Endodermal cell (in vitro differentiated cells): ENCODE results near the gene PPIP5K2. TPM values are rescaled to one million over a fixed set of nuclear protein-coding genes. Genes with fewer than 3 reads are reported as not detected.
"Not testable (repeated sequence)": the region's sequence is repeated elsewhere in the genome, so short reads cannot be mapped to it uniquely, and the experiment has no call there.

ENCODE experiments used
- DNase-seq: peaks from one replicate; pipeline ENCODE4 v3.0.0-alpha.2; 2017
- H3K27ac ChIP-seq: 2 replicates; pipeline ENCODE4 v1.5.1; 2013; ENCODE audit warnings: mild to moderate bottlenecking, low read depth, low read length, moderate library complexity
- H3K27me3 ChIP-seq: 2 replicates; pipeline ENCODE4 v1.6.1; 2013; ENCODE audit warnings: mild to moderate bottlenecking, low read length, moderate library complexity; ENCODE audit not compliant: insufficient read depth, control insufficient read depth, poor library complexity, severe bottlenecking
- H3K36me3 ChIP-seq: 2 replicates; pipeline ENCODE4 v1.7.0; 2013; ENCODE audit warnings: mild to moderate bottlenecking, low read length, moderate library complexity; ENCODE audit not compliant: control insufficient read depth, insufficient read depth
- H3K4me1 ChIP-seq: one replicate; pipeline ENCODE4 v1.7.0; 2013; ENCODE audit warnings: low read length; ENCODE audit not compliant: control insufficient read depth, insufficient read depth
- H3K4me3 ChIP-seq: 2 replicates; pipeline ENCODE4 v1.5.1; 2013; ENCODE audit warnings: mild to moderate bottlenecking, low read length, moderate library complexity
- H3K9ac ChIP-seq: 2 replicates; pipeline ENCODE4 v1.6.1; 2013; ENCODE audit warnings: mild to moderate bottlenecking, low read length, moderate library complexity; ENCODE audit not compliant: poor library complexity, severe bottlenecking; ENCODE audit errors: extremely low read depth
- H3K9me3 ChIP-seq: 2 replicates; pipeline ENCODE4 v1.6.1; 2013; ENCODE audit warnings: mild to moderate bottlenecking, low read length, moderate library complexity; ENCODE audit not compliant: control insufficient read depth
- H3K27ac Mint-ChIP-seq: 2 replicates; pipeline ENCODE4 v1.8.0; 2020; ENCODE audit warnings: mixed read lengths
- H3K27me3 Mint-ChIP-seq: 2 replicates; pipeline ENCODE4 v1.8.0; 2021; ENCODE audit warnings: mild to moderate bottlenecking, mixed read lengths; ENCODE audit not compliant: insufficient read depth
- H3K36me3 Mint-ChIP-seq: 2 replicates; pipeline ENCODE4 v1.8.0; 2020; ENCODE audit warnings: low read depth, mixed read lengths
- H3K4me1 Mint-ChIP-seq: 2 replicates; pipeline ENCODE4 v1.8.0; 2020; ENCODE audit warnings: mixed read lengths
- H3K4me3 Mint-ChIP-seq: 2 replicates; pipeline ENCODE4 v1.8.0; 2020; ENCODE audit warnings: mild to moderate bottlenecking, moderate library complexity, mixed read lengths
- H3K9me3 Mint-ChIP-seq: 2 replicates; pipeline ENCODE4 v1.8.0; 2020; ENCODE audit warnings: mild to moderate bottlenecking, mixed read lengths
- CTCF ChIP-seq: fragments of 200-600 bp; sonication (generic); conservative IDR thresholded peaks from 2 replicates; pipeline ENCODE4 v1.5.0; 2021; ENCODE audit warnings: antibody characterized with exemption, mild to moderate bottlenecking
- WGBS, 2 experiments: methylation state at CpG; one replicate each; pipeline versions ENCODE4 v1.1.5 to v1.1.7; 2013; ENCODE audit warnings: missing lambda C conversion rate in 2 of 2, mixed read lengths in 1 of 2; ENCODE audit not compliant: insufficient coverage in 1 of 2, insufficient read length in 1 of 2; 5-methylcytosine and 5-hydroxymethylcytosine counted together
- total RNA-seq, 2 donors: library from RNA; stranded (reverse); fragmentation: NEBNext Ultra II Directional in 1 of 2; extraction: Animal tissue kit (Norgen Biotek cat#: 25700) in 1 of 2; gene quantifications; 2 replicates in 1 of 2; 3 replicates in 1 of 2; pipeline ENCODE4 v1.2.1, GENCODE V29; 2021

The PPIP5K2 gene
- total RNA-seq, 2 donors from 2014 or later = 67.1 to 68.0 TPM

- no peak for TF ChIP-seq CTCF
- Mint-ChIP-seq H3K9me3 (no peaks in the 10 kb centered on the region), H3K36me3 (peaks cover 11% of the 10 kb centered on the region), H3K4me1 (no peaks in the 10 kb centered on the region), H3K27ac (no peak overlapping the region), H3K27me3 (no peaks in the 10 kb centered on the region), H3K4me3 (no peak overlapping the region)
- no peak for DNase-seq
- Histone ChIP-seq H3K9me3 (no peaks in the 10 kb centered on the region), H3K4me1 (no peaks in the 10 kb centered on the region), H3K9ac (no peak overlapping the region), H3K4me3 (no peak overlapping the region), H3K27ac (no peak overlapping the region), H3K36me3 (peaks cover 57% of the 10 kb centered on the region), H3K27me3 (no peaks in the 10 kb centered on the region)
- 88 to 100% methylated on average over 1 of the region's 1 CpG for whole genome bisulfite sequencing, 2 experiments
Observed at GRCh38 chr5:103188436-103188835, 68.3 kb downstream of the PPIP5K2 start.

GRCh38 chr5:103203226-103203625, 83.1 kb downstream of the PPIP5K2 start:
- no peaks in the 10 kb centered on the region for H3K4me1 Mint-ChIP-seq
- H3K9me3 ChIP-seq = no peaks in the 10 kb centered on the region

GRCh38 chr5:103204990-103205389, 84.9 kb downstream of the PPIP5K2 start:
- H3K9ac ChIP-seq, H3K36me3 Mint-ChIP-seq, H3K36me3 ChIP-seq, H3K27me3 Mint-ChIP-seq, H3K4me1 ChIP-seq, H3K27ac Mint-ChIP-seq, H3K9me3 Mint-ChIP-seq, DNase-seq, H3K27me3 ChIP-seq, H3K4me3 ChIP-seq, H3K4me1 Mint-ChIP-seq, H3K4me3 Mint-ChIP-seq, H3K27ac ChIP-seq, H3K9me3 ChIP-seq: not testable (repeated sequence)
- 97 to 100% methylated on average over 1 to 2 of the region's 3 CpGs for WGBS, 2 experiments

More at GRCh38 chr5:103203226-103203625, 83.1 kb downstream of the PPIP5K2 start:
- Mint-ChIP-seq H3K27me3 (no peaks in the 10 kb centered on the region), H3K36me3 (peaks cover 9% of the 10 kb centered on the region), H3K9me3 (no peaks in the 10 kb centered on the region), H3K27ac (no peak overlapping the region), H3K4me3 (no peak overlapping the region)
- Histone ChIP-seq H3K27ac (no peak overlapping the region), H3K4me3 (no peak overlapping the region), H3K27me3 (no peaks in the 10 kb centered on the region), H3K4me1 (no peaks in the 10 kb centered on the region), H3K9ac (no peak overlapping the region), H3K36me3 (peaks cover 7% of the 10 kb centered on the region)
- no peak for TF ChIP-seq CTCF
- DNase-seq = no peak

GRCh38 chr5:103205991-103206700, 86.0 kb downstream of the PPIP5K2 start:
- Histone ChIP-seq H3K4me1 (no peaks in the 10 kb centered on the region), H3K9ac (no peak overlapping the region), H3K9me3 (no peaks in the 10 kb centered on the region), H3K27me3 (no peaks in the 10 kb centered on the region), H3K36me3 (peaks cover 5% of the 10 kb centered on the region), H3K4me3 (no peak overlapping the region), H3K27ac (no peak overlapping the region)
- H3K36me3 Mint-ChIP-seq = peaks cover 9% of the 10 kb centered on the region
- H3K27me3 Mint-ChIP-seq = no peaks in the 10 kb centered on the region
- TF ChIP-seq CTCF = no peak
- no peak for DNase-seq
- H3K4me3 Mint-ChIP-seq = no peak overlapping the region
- no peak overlapping the region for H3K27ac Mint-ChIP-seq
- no peaks in the 10 kb centered on the region for H3K9me3 Mint-ChIP-seq
- 88 to 99% methylated on average over 1 to 3 of the region's 3 CpGs for WGBS, 2 experiments
- H3K4me1 Mint-ChIP-seq = no peaks in the 10 kb centered on the region
